GM12874 (cell line): ENCODE results near the gene CEP135.

Source experiments
- TF ChIP-seq, protein P1 (sequence below): IDR thresholded peaks from 2 replicates; pipeline ENCODE4 v1.5.1; 2011; ENCODE audit warnings: low read depth, mild to moderate bottlenecking, control low read depth, low read length, moderate library complexity; ENCODE audit not compliant: insufficient read depth

CEP135 gene

DNA sequence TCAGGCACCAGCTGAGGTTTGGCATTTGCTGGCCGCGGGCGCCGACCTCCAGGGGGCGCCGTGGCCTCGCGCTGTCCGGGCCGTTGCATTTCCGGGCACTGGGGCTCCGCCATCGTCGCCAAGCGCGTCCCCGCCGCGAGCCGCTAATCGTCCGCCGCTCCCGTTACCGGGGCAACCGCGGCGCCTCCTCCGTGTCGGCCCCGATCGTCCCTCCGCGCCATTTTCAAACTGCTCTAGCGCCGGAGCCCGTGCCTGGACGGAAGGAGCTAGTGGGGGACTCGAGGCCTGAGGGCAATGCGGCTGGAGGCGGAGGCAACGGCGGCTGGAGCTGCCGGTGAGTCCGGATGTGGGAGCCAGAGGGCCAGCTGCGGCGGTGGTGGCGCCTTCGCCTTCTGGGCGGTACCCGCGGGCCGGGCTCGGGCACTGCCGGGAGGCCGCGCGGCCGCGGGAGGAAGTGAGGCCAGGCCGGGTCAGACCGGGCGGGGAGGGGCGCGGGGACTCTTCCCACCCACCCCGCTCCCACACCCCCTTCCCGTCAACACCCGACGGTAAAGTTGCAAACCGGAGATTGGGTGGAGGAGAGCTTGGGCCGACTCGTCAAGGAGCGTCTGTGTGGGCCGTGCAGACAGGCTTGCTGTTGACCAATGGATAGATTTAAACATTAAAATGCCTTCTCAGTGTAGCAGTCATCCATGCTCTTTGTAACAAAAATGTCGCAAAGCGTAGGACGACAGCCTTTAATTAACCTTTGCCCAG lies at the start of gene CEP135:
TSS of gene CEP135 (plus strand) at position 220 of the 756 bp plus-strand sequence. CDS start 3,186 bp downstream, outside the sequence.
- TF ChIP-seq, protein P1, sequence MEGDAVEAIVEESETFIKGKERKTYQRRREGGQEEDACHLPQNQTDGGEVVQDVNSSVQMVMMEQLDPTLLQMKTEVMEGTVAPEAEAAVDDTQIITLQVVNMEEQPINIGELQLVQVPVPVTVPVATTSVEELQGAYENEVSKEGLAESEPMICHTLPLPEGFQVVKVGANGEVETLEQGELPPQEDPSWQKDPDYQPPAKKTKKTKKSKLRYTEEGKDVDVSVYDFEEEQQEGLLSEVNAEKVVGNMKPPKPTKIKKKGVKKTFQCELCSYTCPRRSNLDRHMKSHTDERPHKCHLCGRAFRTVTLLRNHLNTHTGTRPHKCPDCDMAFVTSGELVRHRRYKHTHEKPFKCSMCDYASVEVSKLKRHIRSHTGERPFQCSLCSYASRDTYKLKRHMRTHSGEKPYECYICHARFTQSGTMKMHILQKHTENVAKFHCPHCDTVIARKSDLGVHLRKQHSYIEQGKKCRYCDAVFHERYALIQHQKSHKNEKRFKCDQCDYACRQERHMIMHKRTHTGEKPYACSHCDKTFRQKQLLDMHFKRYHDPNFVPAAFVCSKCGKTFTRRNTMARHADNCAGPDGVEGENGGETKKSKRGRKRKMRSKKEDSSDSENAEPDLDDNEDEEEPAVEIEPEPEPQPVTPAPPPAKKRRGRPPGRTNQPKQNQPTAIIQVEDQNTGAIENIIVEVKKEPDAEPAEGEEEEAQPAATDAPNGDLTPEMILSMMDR: peak; percentile 98

GRCh38 chr4:55902677-55903076 lies 46.1 kb upstream of the CEP135 start:
- TF ChIP-seq, protein P1: no peak

GRCh38 chr4:55903577-55903976 lies 45.2 kb upstream of the CEP135 start:
- TF ChIP-seq, protein P1: no peak

DNA sequence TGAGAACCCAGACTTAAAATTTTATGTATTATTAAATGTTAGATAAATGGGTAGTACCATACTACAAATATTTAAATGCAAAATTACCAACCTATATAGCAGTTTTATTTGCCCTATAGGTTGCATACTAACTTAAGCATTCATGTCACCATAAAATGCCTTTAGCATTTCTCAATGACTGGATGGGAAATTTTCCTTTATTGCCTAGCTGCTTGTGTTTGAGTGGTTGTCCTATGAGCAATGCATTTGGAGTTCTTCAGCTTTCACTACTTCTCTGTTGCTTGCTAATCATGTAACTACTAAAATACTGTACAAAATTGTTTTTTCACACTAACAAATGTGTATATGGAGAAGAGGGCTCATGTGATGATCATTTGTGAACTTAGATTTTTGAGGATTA lies 44.2 kb upstream of the CEP135 start:
- TF ChIP-seq, protein P1: no peak

GRCh38 chr4:55906323-55906722 lies 42.4 kb upstream of the CEP135 start:
- TF ChIP-seq, protein P1: no peak

- TF ChIP-seq, protein P1: no peak
These were observed 41.8 kb upstream of the CEP135 start for GRCh38 chr4:55906989-55907388.

- TF ChIP-seq, protein P1: no peak
These were observed 41.3 kb upstream of the CEP135 start for GRCh38 chr4:55907469-55907868.
